ENCODE data around the gene PARS2. TPM values are rescaled to one million over a fixed set of nuclear protein-coding genes. Genes with fewer than 3 reads are reported as not detected.
A peak's percentile ranks its signal among the peaks of the same experiment; 100 is the strongest.

PARS2 gene
- total RNA-seq, result 4.5 and 5.6 TPM in 2 replicates

- peak within 1 kb of the TSS; percentile 92 for H3K4me3 ChIP-seq (ENCODE audit: low read depth, low read length)
- DNase-seq (ENCODE audit: low read depth), result peak; percentile 100
These were observed at the start of gene PARS2 for GRCh38 chr1:54764133-54764921. Gene PARS2 (minus strand): TSS chr1:54764523. CDS start chr1:54759161, 5,362 bp downstream.

GRCh38 chr1:54814126-54814498 lies 49.8 kb upstream of the PARS2 start:
- TF ChIP-seq CTCF (IDR thresholded peaks at IDR 0.05; ENCODE audit: insufficient read depth, low read depth, low read length), result no peak

More at GRCh38 chr1:54764133-54764921, at the start of gene PARS2:
- no peak for TF ChIP-seq CTCF (IDR thresholded peaks at IDR 0.05; ENCODE audit: insufficient read depth, low read depth, low read length)

GRCh38 chr1:54813485-54814125 lies 49.3 kb upstream of the PARS2 start:
- no peak for DNase-seq (ENCODE audit: low read depth)
- TF ChIP-seq CTCF (IDR thresholded peaks at IDR 0.05; ENCODE audit: insufficient read depth, low read depth, low read length), result no peak
- no peak overlapping the region for H3K4me3 ChIP-seq (ENCODE audit: low read depth, low read length)

More at GRCh38 chr1:54814126-54814498, 49.8 kb upstream of the PARS2 start:
- H3K4me3 ChIP-seq (ENCODE audit: low read depth, low read length), result no peak overlapping the region
- DNase-seq (ENCODE audit: low read depth), result no peak

- no peak for TF ChIP-seq CTCF (IDR thresholded peaks at IDR 0.05; ENCODE audit: insufficient read depth, low read depth, low read length)
- no peak for DNase-seq (ENCODE audit: low read depth)
- no peak overlapping the region for H3K4me3 ChIP-seq (ENCODE audit: low read depth, low read length)
These were observed 48.6 kb upstream of the PARS2 start for GRCh38 chr1:54812801-54813484.

GRCh38 chr1:54811739-54812655 lies 47.7 kb upstream of the PARS2 start:
- no peak overlapping the region for H3K4me3 ChIP-seq (ENCODE audit: low read depth, low read length)
- DNase-seq (ENCODE audit: low read depth), result no peak
- TF ChIP-seq CTCF (IDR thresholded peaks at IDR 0.05; ENCODE audit: insufficient read depth, low read depth, low read length), result no peak

- no peak overlapping the region for H3K4me3 ChIP-seq (ENCODE audit: low read depth, low read length)
- no peak for DNase-seq (ENCODE audit: low read depth)
- TF ChIP-seq CTCF (IDR thresholded peaks at IDR 0.05; ENCODE audit: insufficient read depth, low read depth, low read length), result no peak
These were observed 46.7 kb upstream of the PARS2 start for GRCh38 chr1:54811066-54811465.

Data from fibroblast of villous mesenchyme (primary cell).